ENCODE results near the gene C16orf95. TPM values are rescaled to one million over a fixed set of nuclear protein-coding genes. Genes with fewer than 3 reads are reported as not detected.

C16orf95 gene
- total and polyA plus RNA-seq, 2 of the 4 experiments (the other 2 are of a cell fraction), result 2.0 to 4.7 TPM

DNA sequence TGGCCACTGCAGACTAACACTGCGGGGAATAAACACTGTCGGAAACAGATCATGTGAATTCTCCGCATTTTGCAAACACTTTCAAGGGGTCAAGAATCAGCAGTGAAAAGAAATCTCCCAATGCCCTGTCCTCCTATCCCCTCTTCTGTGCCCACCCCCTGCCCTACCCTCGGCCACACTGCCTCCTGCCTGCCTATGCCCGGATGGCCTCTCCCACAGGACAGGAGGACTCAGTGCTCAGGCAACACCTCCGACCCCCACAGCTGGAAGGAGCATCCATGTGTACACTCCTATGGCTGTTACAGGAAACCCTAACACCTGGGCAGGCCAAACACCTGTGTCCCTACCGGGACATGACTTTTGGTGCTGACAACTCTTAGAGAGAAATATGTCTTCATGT, 41.9 kb upstream of the C16orf95 start:
- no peak for ATAC-seq (ENCODE audit: low read depth)
- peaks cover 33% of the 10 kb centered on the region for H4K20me1 ChIP-seq (ENCODE audit: insufficient read depth, low read length)
- H3K23ac ChIP-seq (ENCODE audit: low read depth, low read length), result no peak overlapping the region
- no peak overlapping the region for H4K91ac ChIP-seq (ENCODE audit: insufficient read depth, low read depth, low read length)
- H3K27ac ChIP-seq (ENCODE audit: insufficient read depth, low read length), result no peak overlapping the region
- POLR2A ChIA-PET (ENCODE audit: unreplicated experiment), result no interaction called here
- WGBS, 2 experiments (ENCODE audit: extremely low coverage in 2 of 2, insufficient read length in 1 of 2), result 92% methylated on average over 4 of the region's 7 CpGs; no CpG with 5 or more reads in 1 of the 2 experiments
- no peak overlapping the region for H3K4me2 ChIP-seq (ENCODE audit: low read depth, low read length)
- H2BK5ac ChIP-seq (ENCODE audit: low read depth, low read length, poor library complexity, severe bottlenecking), result no peak overlapping the region
- no peak for DNase-seq
- no peak overlapping the region for H2BK120ac ChIP-seq (ENCODE audit: low read depth, low read length)
- H3K9me1 ChIP-seq (ENCODE audit: insufficient read depth, low read length), result peaks cover 11% of the 10 kb centered on the region; the same call in 1 of the 2 replicates
- H2BK15ac ChIP-seq (ENCODE audit: low read depth, low read length), result no peak overlapping the region
- no peak overlapping the region for H4K8ac ChIP-seq (ENCODE audit: low read depth in 2 of 2, low read length in 2 of 2)
- intact Hi-C loops (cut with micrococcal nuclease), result no loop called here
- H3K4me1 ChIP-seq (ENCODE audit: control insufficient read depth, insufficient read depth, low read length), result peaks cover 4% of the 10 kb centered on the region
- no TSS peak for BruUV-seq (replicated peaks)
- no peak overlapping the region for H3K18ac ChIP-seq (ENCODE audit: low read depth, low read length)
- H3K56ac ChIP-seq (ENCODE audit: extremely low read depth, insufficient read depth, low read length), result no peak overlapping the region
- H3K79me1 ChIP-seq (ENCODE audit: low read depth in 1 of 2, low read length in 2 of 2), result peaks cover 8 to 54% of the 10 kb centered on the region in 2 experiments
- H3K9ac ChIP-seq (ENCODE audit: low read depth, low read length), result no peak overlapping the region
- peaks cover 30% of the 10 kb centered on the region for H3K36me3 ChIP-seq (ENCODE audit: control insufficient read depth, insufficient read depth, low read length)
- no peak for TF ChIP-seq FOS (IDR thresholded peaks at IDR 0.05; ENCODE audit: low read depth, low read length)
- no peak for TF ChIP-seq CHD1 (IDR thresholded peaks at IDR 0.05; ENCODE audit: low read depth, low read length)
- TF ChIP-seq CEBPB (IDR thresholded peaks at IDR 0.05; ENCODE audit: low read depth, low read length), result no peak
- TF ChIP-seq RCOR1 (IDR thresholded peaks at IDR 0.05; ENCODE audit: insufficient replicate concordance, low read length), result no peak
- CTCF ChIA-PET, result no interaction called here
- no peaks in the 10 kb centered on the region for H3K9me3 ChIP-seq (ENCODE audit: control insufficient read depth, insufficient read depth, low read length)
- no peak overlapping the region for H2AK5ac ChIP-seq (ENCODE audit: low read depth, low read length)
- no peaks in the 10 kb centered on the region for H3K27me3 ChIP-seq (ENCODE audit: control insufficient read depth, insufficient read depth, low read length)
- no peak overlapping the region for H2BK20ac ChIP-seq (ENCODE audit: low read depth, low read length)
- H2AK9ac ChIP-seq (replicated peaks; ENCODE audit: low read depth, low read length, poor library complexity), result no peak overlapping the region
- H3K4me3 ChIP-seq (ENCODE audit: insufficient read depth, low read depth, low read length), result no peak overlapping the region
- in situ Hi-C loops (cut with MboI; ENCODE audit: low sequenced_read_pairs), result no loop called here
- H3K14ac ChIP-seq (replicated peaks; ENCODE audit: low read depth, low read length), result no peak overlapping the region
- no peak overlapping the region for H2AFZ ChIP-seq (replicated peaks; ENCODE audit: low read length, poor library complexity)
- dilution Hi-C loops (cut with HindIII; ENCODE audit: low sequenced_read_pairs, unreplicated experiment), result no loop called here
- H4K5ac ChIP-seq (ENCODE audit: low read depth, low read length), result no peak overlapping the region
- H3K4ac ChIP-seq (ENCODE audit: low read depth, low read length), result no peak overlapping the region

Data from IMR-90 (cell line).